ENCODE data around the gene STARD7. TPM values are rescaled to one million over a fixed set of nuclear protein-coding genes. Genes with fewer than 3 reads are reported as not detected.

Gene STARD7
- total and polyA plus RNA-seq, 10 of the 15 experiments (the other 5 are each of a cell fraction or from before 2014, with no cell fraction given): 85.4 to 237 (median 153) TPM

GRCh38 chr2:96247896-96248295 is 39.3 kb upstream of the STARD7 start (continued):
- TF ChIP-seq ZNF384 (IDR thresholded peaks at IDR 0.05; ENCODE audit: borderline replicate concordance, low read depth, low read length): no peak

GRCh38 chr2:96247009-96247408 is 38.4 kb upstream of the STARD7 start:
- DNase-seq (ENCODE audit: low read depth, low spot score): no peak
- H3K36me3 ChIP-seq (ENCODE audit: control insufficient read depth in 2 of 2, insufficient read depth in 2 of 2, low read length in 1 of 2): peaks cover 3% of the 10 kb centered on the region in 2 experiments; a peak in 2 of 4 replicates
- no TSS peak for BruUV-seq (replicated peaks)
- SMC1A ChIA-PET (ENCODE audit: uncharacterized antibody, unreplicated experiment): interaction anchor here (1.9 to 2.2 kb wide), 2 partner anchors 13 kb away, joined by 10 read pairs; no protein-coding TSS in a partner anchor
- H3K9me3 ChIP-seq (replicated peaks; ENCODE audit: control insufficient read depth, insufficient read depth, low read length): no peaks in the 10 kb centered on the region
- no peak for FAIRE-seq
- no peak overlapping the region for H3K4me3 ChIP-seq
- H4K20me1 ChIP-seq (ENCODE audit: control insufficient read depth, insufficient read depth): no peaks in the 10 kb centered on the region
- H3K9ac ChIP-seq (ENCODE audit: control insufficient read depth, insufficient read depth, low read length): no peak overlapping the region
- CTCF ChIA-PET: interaction anchor here (0.6 to 2.4 kb wide), 3 partner anchors 7 to 13 kb away, joined by 3 to 7 read pairs (median 4); no protein-coding TSS in a partner anchor
- no peaks in the 10 kb centered on the region for H3K27me3 ChIP-seq (replicated peaks in 1 of 2; ENCODE audit: control insufficient read depth in 2 of 2, insufficient read depth in 2 of 2, low read length in 1 of 2)
- RAD21 ChIA-PET (ENCODE audit: unreplicated experiment): interaction anchor here (1.2 kb wide), 1 partner anchor 14 kb away, joined by 3 read pairs; no protein-coding TSS in a partner anchor
- no peak for ATAC-seq
- no peaks in the 10 kb centered on the region for H3K79me2 ChIP-seq (ENCODE audit: control insufficient read depth, insufficient read depth, low read length)
- no peak overlapping the region for H2AFZ ChIP-seq (ENCODE audit: control insufficient read depth, low read depth, low read length)
- TF ChIP-seq GABPA (IDR thresholded peaks at IDR 0.05; ENCODE audit: low read depth) (no peak), RAD21 (IDR thresholded peaks at IDR 0.05; ENCODE audit: insufficient read depth, low read depth, low read length) (no peak), ATF7 (IDR thresholded peaks at IDR 0.05; ENCODE audit: low read depth) (no peak), HCFC1 (IDR thresholded peaks at IDR 0.05; ENCODE audit: low read length) (no peak)
- 87% methylated on average over 3 of the region's 3 CpGs for WGBS (ENCODE audit: insufficient coverage, insufficient replicate concordance, low lambda C conversion rate, missing lambda C conversion rate)
- no peak overlapping the region for H3K4me2 ChIP-seq (ENCODE audit: control insufficient read depth, insufficient read depth)
- H3K4me1 ChIP-seq (ENCODE audit: control insufficient read depth, insufficient read depth, low read length): peaks cover 20% of the 10 kb centered on the region
- in situ Hi-C loops (cut with MboI): no loop called here
- no peak overlapping the region for H3K27ac ChIP-seq (ENCODE audit: control insufficient read depth, insufficient read depth)
- POLR2A ChIA-PET: interaction anchor here (0.6 to 1.4 kb wide), 4 partner anchors 10 to 40 kb away, joined by 3 to 8 read pairs (median 6); no protein-coding TSS in a partner anchor
- intact Hi-C loops (cut with micrococcal nuclease; ENCODE audit: unreplicated experiment): no loop called here

Measured in GM12878 (cell line).